NCI-H2029 treated with DMSO at 0.1 percent for 48 hours (cell line): Measurements from ENCODE around the gene MAP7.
"Not testable (repeated sequence)": the region's sequence is repeated elsewhere in the genome, so short reads cannot be mapped to it uniquely, and the experiment has no call there.

Source experiments
- DNase-seq: peaks from one replicate; lab custom pipeline; 2025; lab: John Stamatoyannopoulos, UW

MAP7 gene

DNA sequence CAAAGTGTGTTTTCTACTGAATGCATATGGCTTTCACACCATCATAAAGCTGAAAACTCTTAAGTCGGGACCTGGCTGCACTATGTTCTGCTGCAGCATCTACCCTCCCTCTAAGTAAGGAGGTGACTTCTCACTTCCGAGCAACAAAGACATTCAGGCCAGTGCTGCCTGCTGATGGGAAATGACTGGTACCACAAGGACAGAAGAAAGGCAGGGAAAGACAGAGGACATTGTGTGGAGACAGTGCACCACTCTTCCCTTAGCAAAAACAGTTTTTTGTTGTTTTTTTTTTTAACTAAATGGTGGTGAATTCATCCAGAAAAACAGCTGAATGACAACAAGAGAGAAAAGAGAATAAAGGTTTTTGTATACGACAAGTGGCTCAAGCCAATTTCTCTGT is 81.5 kb downstream of the MAP7 start:
- DNase-seq: no peak

DNA sequence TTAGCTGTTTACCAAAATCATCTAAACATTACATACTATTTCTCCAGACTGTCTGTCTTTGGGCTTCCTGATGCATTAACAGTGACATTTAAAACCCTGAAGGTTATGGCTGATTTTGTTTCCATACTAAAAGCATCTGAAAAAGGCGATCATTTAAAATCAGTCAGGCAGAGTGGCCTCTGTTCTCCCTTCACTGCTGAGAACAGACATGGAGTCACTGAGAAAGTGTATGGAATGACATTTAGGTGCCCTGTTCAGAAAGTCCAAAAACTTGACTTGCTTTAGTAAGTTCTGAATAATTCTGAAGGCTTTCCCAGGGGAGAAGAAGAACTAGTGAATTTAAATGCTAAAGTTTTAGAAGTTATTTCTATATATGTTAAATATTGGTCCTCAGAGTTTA is 83.0 kb downstream of the MAP7 start:
- no peak for DNase-seq

DNA sequence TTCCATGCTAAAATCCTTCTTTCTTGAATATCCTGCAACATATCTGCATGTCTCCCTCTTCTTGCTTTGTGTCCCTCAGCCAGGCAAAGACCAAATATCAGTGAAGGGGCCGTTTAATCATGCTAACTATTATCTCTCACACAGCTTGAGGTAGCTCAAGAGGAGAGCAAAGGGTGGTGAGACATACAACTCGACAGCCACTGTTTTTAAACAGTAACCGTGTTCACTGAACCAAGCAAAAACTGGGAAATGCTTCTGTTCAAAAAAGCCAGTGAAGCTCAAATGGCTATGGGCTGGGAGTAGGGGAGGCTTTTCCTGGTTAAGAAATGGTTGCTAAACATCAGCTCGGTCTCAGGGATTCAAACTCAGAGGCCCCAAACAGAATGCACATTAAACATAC is 83.4 kb downstream of the MAP7 start:
- no peak for DNase-seq

DNA sequence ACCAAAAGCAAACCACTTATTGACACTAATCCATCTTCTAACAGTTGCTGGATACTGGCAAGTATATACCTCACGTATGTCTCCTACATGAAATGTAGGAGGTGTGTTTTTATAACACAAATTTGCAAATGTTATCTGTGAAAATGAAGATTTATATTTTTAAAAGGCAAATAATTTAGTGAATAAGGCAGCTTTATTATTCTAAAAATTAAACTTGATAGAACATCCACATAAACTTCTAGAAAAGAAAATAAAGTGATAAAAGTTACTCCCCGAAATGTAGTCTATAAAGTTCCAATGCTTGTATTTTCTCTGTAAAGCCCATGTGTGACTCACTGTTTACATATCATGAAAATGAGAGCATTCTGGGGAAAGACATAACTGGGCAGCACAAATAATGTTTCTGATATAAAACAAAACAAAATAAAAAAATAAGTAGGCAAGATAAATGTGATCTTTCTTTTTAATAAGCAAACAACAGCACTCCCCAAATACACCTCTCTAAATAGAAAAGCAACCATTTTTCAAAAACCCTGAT is 84.4 kb downstream of the MAP7 start:
- DNase-seq: no peak

DNA sequence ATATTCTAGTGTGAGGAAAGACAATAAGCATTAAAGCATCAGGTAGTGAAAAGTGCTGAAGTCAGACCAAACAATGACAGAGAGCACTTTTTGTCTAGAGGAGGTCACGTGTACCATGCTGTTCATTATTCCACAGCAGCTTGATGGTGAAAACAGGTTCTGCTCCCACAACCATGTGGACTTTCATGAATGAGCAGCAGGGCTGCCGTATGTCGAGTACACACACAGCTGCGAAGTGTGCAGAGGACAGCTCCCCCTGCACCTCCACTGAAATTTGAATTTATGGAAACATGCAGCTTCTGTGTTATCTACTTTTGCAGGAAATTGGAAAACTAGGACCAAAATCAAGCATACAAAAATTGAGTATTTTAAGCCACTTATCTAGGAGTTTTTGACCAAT is 85.3 kb downstream of the MAP7 start:
- no peak for DNase-seq

DNA sequence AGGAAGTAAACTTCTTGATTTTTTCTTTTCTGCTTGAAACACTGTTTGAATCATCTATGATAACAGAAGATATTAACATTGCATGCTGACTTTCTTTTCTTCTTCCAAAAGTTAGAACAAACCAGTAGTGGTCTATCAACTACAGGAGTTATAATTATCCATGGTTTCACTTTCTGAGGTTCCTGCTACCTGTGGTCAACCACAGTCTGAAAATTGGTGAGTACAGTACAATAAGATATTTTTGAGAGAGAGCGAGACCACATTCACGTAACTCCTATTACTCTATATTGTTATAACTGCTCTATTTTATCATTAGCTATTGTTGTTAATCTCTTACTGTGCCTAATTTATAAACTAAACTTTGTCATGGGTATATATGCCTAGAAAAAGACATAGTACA is 86.1 kb downstream of the MAP7 start:
- DNase-seq: no peak

DNA sequence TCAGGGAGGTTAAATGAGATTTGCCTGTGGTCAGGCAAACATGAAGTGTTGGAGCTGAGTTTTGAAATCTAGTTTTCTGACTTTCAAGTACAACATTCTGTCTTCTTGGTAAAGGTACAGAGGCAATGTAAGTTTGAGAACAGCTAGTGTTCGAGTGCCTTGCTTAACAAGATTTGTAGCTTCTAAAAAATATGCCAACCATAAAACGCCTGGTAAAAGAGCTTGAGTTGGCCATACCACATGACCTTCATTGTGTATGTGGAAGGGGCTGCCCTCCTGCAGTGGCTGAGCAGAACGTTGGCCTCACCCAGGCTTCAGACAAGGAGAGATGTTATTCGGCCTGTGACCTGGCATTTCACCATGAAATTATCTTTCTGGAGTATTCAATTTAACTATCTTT is 86.5 kb downstream of the MAP7 start:
- DNase-seq: no peak

DNA sequence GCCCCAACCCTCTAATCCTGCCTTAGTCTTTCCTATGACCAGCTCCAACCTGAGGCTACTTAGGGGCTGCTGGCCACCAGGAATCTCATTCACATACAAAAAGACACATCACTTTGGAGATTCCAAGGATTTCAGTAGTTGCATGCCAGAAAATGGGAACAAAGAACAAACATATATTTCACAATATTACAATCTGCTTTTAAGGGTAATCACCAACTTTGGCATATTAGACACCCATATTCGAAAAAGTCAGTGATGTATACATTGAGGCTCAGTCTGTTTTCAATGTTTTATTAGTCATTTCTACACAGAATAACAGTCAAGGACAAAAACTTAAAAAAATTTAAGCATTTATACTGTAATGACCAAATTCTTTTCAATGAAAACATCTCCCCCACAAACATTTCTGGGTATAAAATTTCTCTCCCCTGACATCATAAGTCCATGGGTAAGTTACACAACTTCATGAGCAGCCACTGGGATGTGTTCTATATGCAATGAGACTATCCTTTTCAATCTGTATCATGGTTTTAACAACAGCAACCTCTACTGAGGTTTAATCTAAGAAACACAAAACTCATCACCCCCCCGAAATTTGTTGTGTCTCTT is 103.5 kb downstream of the MAP7 start:
- DNase-seq: no peak

DNA sequence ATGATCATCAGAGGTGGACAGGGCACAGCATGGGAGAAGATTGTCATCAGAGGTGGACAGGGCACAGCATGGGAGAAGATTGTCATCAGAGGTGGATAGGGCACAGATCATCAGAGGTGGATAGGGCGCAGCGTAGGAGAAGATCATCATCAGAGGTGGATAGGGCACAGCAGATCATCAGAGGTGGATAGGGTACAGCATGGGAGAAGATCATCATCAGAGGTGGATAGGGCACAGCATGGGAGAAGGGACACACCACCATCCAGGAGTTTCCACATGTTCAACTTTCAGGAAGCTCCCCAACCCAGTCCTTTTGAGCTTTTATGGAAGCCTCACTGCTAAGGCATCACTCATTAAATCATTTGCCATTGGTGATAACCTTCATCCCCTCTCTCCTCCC is 104.1 kb downstream of the MAP7 start:
- no peak for DNase-seq

DNA sequence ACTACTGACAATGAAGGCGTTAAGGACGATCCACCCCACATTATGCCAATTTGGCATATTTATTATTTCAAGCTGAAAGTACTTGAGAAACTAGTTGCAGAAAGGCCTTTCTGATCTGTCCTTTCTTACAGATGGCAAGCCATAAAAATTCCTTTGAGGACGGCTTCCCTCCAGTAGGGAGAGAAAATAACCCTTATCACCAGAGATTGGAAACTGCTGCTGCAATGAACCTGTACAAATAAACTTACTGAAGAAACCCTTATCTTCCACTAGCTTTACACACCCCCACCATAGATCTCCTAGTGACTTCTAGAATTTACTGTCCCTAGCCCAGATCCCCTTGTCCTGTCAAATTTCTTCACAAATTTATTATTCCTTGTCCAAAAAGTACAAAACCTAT is 105.2 kb downstream of the MAP7 start:
- DNase-seq: no peak

DNA sequence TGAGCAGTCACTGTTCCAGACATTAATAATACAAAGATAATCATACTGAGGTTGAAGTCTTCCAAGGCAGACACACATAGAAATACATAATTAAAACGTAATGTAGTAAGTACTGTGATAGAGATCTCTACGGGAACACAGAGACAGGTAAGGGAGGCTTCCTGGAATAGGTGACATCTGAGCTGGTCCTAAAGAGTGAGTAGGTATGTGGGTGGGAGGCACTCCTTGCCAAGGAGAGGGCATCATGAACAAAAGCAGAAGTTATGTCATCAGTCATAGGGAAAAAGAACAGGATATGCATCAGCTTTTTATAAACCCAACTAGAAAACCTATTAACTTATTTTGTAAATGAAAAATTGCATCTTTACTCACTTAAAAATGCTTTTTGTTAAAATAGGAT is 110.0 kb downstream of the MAP7 start:
- no peak for DNase-seq

DNA sequence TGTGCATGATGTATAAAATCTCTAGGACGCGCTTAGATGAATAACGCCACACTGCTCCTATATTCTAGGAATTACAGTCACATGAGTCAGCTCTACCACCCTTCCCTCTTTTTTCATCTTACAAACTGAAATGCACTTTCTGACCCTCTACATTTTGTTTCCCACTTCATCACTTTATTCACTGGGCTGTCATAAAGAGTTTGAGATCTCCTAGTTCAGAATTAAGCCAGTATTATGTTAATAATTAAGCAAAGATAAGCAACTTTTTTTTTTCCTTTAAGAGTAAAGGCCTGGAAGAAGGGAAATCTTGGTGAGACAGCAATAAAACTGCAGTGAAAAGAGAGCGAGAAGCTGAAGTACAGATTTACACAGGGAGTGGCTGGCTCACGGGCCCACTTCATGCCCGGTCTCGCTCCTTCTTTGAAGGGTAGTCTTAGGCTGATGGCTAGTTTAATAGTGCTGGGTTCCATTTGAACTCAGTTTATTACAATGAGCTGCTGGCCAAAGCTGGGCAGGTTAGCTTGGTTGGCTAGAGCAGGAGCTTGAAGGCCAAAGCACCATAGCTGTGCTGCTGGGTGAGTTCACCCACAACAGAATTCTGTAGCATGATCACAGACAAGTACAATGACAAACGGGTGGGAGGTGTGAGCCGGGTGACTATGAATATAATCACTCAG is 110.6 kb downstream of the MAP7 start:
- no peak for DNase-seq

DNA sequence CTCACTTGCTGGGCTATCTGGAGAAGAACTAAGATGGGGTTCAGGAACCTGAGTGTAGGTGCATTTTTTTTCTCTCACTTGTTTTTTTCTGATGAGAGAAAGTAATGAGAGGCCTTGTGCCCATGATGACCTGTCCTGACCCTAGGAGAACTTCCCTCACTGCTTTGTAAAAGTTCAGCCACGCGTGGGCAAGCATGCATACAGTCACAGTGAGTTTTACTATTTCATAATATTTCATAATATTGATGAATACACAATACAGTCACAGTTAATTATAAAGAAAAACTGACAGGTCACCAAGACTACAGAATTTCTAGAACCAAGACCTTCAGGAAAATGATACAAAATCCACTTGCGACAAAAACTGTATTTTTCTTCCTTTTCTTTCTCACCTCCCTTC is 111.8 kb downstream of the MAP7 start:
- DNase-seq: no peak

DNA sequence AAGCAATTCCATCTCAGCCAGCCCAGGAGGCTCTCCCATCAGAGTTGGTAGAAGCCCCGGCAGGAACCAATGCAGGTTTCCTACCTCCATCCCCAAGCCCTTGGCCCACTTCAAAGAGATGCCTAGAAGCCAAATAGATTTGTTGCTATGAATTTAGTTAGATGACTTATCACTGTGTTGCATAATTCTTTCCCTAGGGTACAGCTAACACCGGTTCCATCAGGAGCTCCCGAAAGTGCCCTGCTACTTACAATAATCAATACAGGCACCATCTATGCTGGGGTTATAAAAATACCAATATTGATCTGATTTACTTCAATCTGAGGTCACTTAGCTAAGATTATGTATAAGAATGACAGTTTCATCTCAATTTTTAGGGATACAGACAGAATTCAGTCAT is 113.0 kb downstream of the MAP7 start:
- DNase-seq: no peak

DNA sequence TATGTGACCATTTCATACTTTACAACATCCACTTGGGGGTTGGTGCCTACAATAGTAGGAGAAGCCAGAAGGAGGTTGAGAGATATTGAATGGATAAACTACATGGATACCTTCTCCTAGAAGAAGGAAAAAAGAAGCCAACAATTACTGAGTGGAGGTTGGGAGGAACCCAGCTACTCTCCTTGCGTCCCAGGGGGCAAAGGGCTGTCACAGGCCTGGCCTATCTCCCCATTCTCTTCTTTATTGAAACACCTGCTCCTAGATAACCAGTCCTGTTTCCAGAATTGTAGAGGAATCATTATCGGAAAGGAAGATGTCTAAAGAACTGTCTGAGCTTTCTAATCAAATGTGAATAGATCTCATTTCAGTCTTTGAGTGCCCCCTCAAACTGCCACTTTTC is 115.1 kb downstream of the MAP7 start:
- DNase-seq: no peak

DNA sequence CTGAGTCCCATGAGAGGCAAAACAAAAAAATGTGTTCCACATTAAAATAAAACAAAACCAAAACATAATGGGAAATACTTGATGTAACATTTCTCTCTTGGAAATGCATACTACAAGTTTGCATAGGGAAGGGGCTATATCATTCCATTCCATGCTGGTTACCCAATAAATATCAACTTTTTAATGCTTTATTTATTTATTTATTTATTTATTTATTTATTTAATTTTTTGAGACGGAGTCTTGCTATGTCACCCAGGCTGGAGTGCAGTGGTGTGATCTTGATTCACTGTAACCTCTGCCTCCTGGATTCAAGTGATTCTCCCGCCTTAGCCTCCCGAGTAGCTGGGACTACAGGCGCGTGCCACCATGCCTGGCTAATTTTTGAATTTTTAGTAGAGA is 118.9 kb downstream of the MAP7 start:
- not testable (repeated sequence) for DNase-seq

DNA sequence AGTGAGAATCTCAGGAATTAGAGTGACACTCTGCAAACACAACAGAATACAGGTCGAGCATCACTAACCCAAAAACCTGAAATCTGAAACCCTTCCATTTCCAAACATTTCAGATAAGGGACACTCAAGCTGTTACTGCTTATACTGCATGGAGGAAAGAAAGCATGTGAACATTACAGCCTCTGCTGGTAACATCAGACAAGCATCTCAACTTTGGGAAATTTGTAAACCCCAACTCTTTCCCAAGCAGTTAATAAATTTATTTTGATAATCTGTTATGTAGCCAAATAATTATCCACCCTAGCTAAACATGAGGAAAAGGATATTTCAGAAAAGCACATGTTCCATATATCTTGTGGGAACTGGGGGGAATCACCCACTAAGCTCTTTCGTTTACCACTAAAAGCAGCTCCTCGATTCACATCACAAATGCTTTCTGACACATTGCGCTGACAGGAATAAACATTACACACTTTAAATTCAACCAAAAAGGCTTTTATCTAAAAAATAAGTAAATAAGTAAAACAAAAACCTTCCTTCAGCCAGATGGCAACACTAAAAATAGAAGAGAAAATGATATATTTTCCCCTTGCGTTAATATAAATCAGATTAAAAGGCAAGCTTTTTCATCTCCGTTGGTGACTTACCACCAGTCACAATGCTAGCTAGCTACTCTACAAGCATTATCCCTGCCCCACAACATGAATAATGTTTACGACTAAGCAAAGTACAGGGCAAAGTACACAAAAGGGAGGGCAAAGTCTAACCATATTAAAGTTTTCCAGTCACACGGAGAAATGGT is 120.8 kb downstream of the MAP7 start:
- no peak for DNase-seq

DNA sequence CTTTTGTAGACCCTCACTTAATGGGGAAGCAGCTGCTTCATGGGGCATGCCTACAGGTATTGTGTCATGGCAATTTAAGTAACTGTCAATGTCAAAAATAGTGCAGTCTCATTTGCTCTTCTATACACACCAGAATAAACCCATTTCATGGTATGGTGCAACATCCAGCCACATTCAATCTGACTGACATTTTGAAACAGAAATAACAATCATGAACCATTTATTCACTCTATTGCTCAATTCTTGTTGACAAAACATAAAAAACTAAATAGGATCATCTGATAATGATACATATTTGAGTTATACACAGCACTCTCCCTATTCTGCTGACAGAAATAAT is 122.9 kb downstream of the MAP7 start:
- no peak for DNase-seq

DNA sequence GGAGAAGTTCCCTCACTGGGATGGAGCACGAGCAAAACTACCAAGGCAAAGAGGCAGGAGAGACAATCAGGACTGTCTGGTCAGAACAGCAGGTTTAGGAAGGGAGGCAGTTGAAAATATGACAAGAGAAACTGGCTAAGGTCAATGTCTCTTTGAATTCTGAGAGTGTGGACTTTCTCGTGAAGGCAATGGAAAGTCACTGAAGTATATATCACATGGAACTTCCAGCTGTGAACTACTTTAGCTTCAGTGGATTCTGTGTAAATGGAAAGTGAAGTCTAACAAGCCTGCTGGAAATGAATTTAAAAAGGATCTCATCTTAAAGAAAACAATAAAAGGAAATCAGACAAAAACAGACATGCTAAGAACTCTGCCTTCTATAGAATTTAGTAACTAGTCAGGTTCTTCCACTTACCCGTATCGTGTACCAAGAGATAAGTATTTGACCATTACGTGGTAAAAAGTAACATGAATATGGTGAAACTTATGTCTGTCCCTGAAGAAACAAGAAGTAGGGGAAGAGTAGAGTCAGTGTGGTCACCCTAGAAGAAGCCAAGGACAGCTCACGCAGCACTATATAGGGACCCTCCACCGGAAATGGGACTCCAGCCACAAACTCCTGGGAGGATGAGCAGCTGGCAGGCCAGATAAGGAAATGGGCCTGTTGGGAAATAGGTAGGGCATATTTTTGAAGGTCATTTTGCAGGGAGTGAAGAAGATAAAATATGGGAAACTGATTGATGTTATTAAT is 123.4 kb downstream of the MAP7 start:
- no peak for DNase-seq

DNA sequence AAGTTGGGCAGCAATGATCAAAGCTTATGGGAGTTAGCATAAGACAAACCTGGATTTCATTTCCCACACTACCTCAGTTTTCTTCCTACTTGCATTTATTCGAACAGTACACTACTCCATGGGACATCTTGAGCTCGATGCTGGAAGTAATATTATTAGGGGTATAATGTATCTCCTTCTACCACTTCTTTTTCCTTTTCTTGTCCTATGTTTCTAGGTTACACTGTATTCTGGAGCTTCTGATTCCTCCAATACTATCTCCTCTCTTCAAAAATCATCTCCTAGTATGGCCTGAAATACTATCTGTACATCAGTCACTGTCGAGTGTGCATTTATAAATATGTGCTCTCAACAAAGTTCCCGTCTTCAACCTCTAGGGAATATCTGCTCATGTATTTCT is 124.4 kb downstream of the MAP7 start:
- DNase-seq: no peak

DNA sequence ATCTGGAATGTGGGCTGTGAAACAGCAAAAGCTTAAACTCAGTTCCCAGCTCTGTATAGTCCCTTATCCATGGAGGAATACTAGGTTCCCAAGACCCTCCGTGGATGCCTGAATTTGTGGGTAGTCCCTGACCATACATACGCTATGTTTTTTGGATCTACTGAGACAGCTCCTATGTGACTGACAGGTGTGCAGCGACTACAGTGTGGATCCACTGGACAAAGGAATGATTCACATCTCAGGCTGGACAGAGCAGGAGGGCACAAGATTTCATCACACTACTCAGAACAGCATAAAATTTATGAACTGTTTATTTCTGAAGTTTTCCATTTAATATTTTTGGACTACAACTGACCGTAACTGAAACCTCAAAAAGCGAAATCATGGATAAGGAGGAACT is 125.3 kb downstream of the MAP7 start:
- no peak for DNase-seq

DNA sequence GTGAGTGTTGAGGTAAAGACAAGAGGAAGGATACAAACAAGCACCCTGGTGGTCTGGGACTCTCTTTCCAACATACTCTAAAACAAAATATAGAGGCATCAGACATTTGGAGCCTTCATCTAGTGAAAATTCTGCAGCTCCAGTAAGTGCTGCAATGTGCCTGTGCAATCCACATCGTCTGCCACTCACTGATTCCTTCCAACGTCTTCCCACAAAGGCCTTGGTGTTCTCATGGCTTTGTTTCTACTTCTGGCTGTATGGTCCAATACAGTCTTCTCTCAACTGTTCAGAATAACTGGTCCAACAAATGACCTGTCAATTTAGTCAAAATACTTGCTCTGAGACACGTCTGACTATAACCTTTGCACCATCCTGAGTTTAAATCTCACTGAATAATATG is 125.8 kb downstream of the MAP7 start:
- DNase-seq: no peak
